Stomach (tissue), 9 donors: ENCODE data around the gene PKIG. TPM values are rescaled to one million over a fixed set of nuclear protein-coding genes. Genes with fewer than 3 reads are reported as not detected.

Experiments used
- DNase-seq, 2 donors: peaks; one replicate each; pipeline versions ENCODE4 v3.0.0 to v3.0.0-alpha.2; 2013 to 2019
- H3K27ac ChIP-seq, 5 donors: fragments of 200-600 bp in 4 of 5; sonication (generic) in 4 of 5; one replicate each; pipeline ENCODE4 v1.5.1; 2013 to 2019; ENCODE audit warnings: mild to moderate bottlenecking in 1 of 5, moderate library complexity in 1 of 5
- H3K27me3 ChIP-seq, 3 donors: fragments of 200-600 bp; sonication (generic); one replicate each; pipeline ENCODE4 v1.5.1; 2017 to 2019; ENCODE audit warnings: mixed run types in 1 of 3
- H3K36me3 ChIP-seq, 4 donors: fragments of 200-600 bp; sonication (generic); 1 replicate in 3 of 4; 2 replicates in 1 of 4; pipeline ENCODE4 v1.5.1; 2016 to 2019
- H3K4me1 ChIP-seq, 4 donors: fragments of 200-600 bp; sonication (generic); one replicate each; pipeline ENCODE4 v1.5.1; 2016 to 2019
- H3K4me3 ChIP-seq, 4 donors: fragments of 200-600 bp; sonication (generic) in 3 of 4; one replicate each; pipeline ENCODE4 v1.5.1; 2016 to 2019; ENCODE audit warnings: mild to moderate bottlenecking in 1 of 4
- H3K9me3 ChIP-seq, 4 donors: fragments of 200-600 bp; sonication (generic); one replicate each; pipeline ENCODE4 v1.5.1; 2016 to 2019
- EP300 ChIP-seq: sonication (generic); formaldehyde crosslinking; IDR thresholded peaks from one replicate; pipeline ENCODE4 v1.6.1; 2017; ENCODE audit warnings: antibody characterized with exemption
- POLR2A ChIP-seq, 4 donors: fragments of 450-650 bp; IDR thresholded peaks; one replicate each; pipeline ENCODE4 v1.6.1; 2016; ENCODE audit warnings: antibody characterized with exemption in 4 of 4, control low read depth in 2 of 4, mild to moderate bottlenecking in 1 of 4, moderate library complexity in 1 of 4
- POLR2AphosphoS5 ChIP-seq, 3 donors: sonication (generic); formaldehyde crosslinking; IDR thresholded peaks; one replicate each; pipeline ENCODE4 v1.6.1; 2016; ENCODE audit warnings: antibody characterized with exemption in 3 of 3
- WGBS, 5 donors: extraction: QIAGEN DNeasy Blood & Tissue Kit in 3 of 5; methylation state at CpG; one replicate each; pipeline versions ENCODE4 v1.1.5 to v1.1.7; 2013 to 2018; 5-methylcytosine and 5-hydroxymethylcytosine counted together
- intact Hi-C: fragments of 100-400 bp; cut with DNase I; formaldehyde crosslinking; loops from one replicate; pipeline ENCODE4 v1.15.1; 2023; ENCODE audit warnings: low total_unique reads
- polyA plus RNA-seq, 3 donors: library from polyadenylated mRNA; stranded (reverse); fragments of 200-250 nt; gene quantifications; one replicate each; pipeline ENCODE4 v1.2.3, GENCODE V29; 2013
- total RNA-seq, 5 donors: library from RNA; depleted of rRNA; stranded (reverse); fragments of >200 nt; gene quantifications; one replicate each; pipeline versions ENCODE4 v1.1.0 to v1.2.3, GENCODE V29; 2014 to 2016
- TF ChIP-seq, protein P1 (sequence below), 7 experiments: fragments of 450-650 bp in 4 of 7; fragments of 200-600 bp in 3 of 7; sonication (generic) in 3 of 7; IDR thresholded peaks; one replicate each; pipeline ENCODE4 v1.5.1; 2016 to 2019; ENCODE audit warnings: antibody characterized with exemption in 7 of 7, control low read depth in 2 of 7, mild to moderate bottlenecking in 1 of 7
- donor health status: healthy with polysubstance abuse.
- donor health status: Bipolar disorder and iron deficiency.
- donor health status: healthy.

Gene PKIG
- total and polyA plus RNA-seq, 8 donors: 17.4 to 124 (median 56.4) TPM

DNA sequence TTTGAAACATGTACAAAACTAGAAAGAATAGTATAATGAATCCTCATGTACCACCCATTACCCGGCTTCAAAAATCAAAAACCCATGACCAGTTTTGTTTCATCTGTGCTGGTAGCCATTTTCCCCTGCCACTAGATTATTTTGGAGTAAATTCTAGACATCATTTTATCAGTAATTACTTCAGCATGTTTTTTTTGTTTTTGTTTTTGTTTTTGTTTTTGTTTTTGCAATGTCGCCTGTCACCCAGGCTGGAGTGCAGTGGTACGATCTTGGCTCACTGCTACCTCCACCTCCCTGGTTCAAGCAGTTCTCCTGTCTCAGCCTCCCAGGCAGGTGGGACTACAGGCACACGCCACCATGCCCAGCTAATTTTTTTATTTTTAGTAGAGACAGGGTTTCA is 8.0 kb upstream of the PKIG start:
- 95 to 98% (median 97%) methylated on average over 4 of the region's 4 CpGs for WGBS, 5 donors
- no peaks in the 10 kb centered on the region for H3K36me3 ChIP-seq
- H3K4me3 ChIP-seq: no peak overlapping the region
- H3K27ac ChIP-seq: peak overlapping the region in 2 of 5 donors; percentile 29 to 83
- intact Hi-C loops: no loop called here
- no peaks in the 10 kb centered on the region for H3K27me3 ChIP-seq
- no peak for DNase-seq
- no peaks in the 10 kb centered on the region for H3K9me3 ChIP-seq
- TF ChIP-seq EP300: no peak
- TF ChIP-seq POLR2A (IDR thresholded peaks at IDR 0.05): no peak
- no peak for TF ChIP-seq POLR2AphosphoS5 (IDR thresholded peaks at IDR 0.05)
- TF ChIP-seq, protein P1, sequence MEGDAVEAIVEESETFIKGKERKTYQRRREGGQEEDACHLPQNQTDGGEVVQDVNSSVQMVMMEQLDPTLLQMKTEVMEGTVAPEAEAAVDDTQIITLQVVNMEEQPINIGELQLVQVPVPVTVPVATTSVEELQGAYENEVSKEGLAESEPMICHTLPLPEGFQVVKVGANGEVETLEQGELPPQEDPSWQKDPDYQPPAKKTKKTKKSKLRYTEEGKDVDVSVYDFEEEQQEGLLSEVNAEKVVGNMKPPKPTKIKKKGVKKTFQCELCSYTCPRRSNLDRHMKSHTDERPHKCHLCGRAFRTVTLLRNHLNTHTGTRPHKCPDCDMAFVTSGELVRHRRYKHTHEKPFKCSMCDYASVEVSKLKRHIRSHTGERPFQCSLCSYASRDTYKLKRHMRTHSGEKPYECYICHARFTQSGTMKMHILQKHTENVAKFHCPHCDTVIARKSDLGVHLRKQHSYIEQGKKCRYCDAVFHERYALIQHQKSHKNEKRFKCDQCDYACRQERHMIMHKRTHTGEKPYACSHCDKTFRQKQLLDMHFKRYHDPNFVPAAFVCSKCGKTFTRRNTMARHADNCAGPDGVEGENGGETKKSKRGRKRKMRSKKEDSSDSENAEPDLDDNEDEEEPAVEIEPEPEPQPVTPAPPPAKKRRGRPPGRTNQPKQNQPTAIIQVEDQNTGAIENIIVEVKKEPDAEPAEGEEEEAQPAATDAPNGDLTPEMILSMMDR (IDR thresholded peaks at IDR 0.05): no peak
- peaks cover 0 to 57% (median 22%) of the 10 kb centered on the region in 4 donors for H3K4me1 ChIP-seq

DNA sequence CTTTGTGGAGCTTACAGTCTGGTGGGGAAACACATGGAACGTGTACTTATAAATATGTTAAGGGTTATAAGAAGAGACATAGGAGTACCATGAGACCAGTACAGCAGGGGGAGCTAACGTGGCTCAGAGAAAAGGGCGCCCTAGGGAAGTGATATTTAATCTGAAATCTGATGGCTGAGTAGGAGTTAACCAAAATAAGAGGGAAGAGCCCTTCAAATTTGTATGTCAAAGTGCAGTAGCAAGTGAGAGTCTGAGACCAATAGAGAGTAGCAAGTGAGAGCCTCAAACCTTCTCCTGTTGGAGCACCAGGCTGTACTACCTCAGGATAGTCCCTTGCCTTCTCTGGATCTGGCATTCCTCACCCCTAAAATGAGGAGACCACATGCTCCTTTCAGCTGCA is 6.1 kb upstream of the PKIG start:
- Histone ChIP-seq H3K4me1 (peaks cover 0 to 75% (median 30%) of the 10 kb centered on the region in 4 donors), H3K36me3 (no peaks in the 10 kb centered on the region), H3K27me3 (no peaks in the 10 kb centered on the region), H3K4me3 (no peak overlapping the region), H3K9me3 (no peaks in the 10 kb centered on the region), H3K27ac (peak overlapping the region in 4 of 5 donors; percentile 15 to 67 (median 40))
- DNase-seq: peak in 1 of 2 donors; percentile 48
- 35 to 53% (median 37%) methylated on average over 3 of the region's 3 CpGs for WGBS, 5 donors
- no peak for TF ChIP-seq POLR2AphosphoS5 (IDR thresholded peaks at IDR 0.05)
- TF ChIP-seq POLR2A (IDR thresholded peaks at IDR 0.05): no peak
- no peak for TF ChIP-seq EP300
- TF ChIP-seq, protein P1 (IDR thresholded peaks at IDR 0.05): no peak
- intact Hi-C loops: no loop called here

- H3K4me3 ChIP-seq: no peak overlapping the region
- TF ChIP-seq EP300: no peak
- TF ChIP-seq POLR2AphosphoS5 (IDR thresholded peaks at IDR 0.05): no peak
- no peak for TF ChIP-seq POLR2A (IDR thresholded peaks at IDR 0.05)
- TF ChIP-seq, protein P1 (IDR thresholded peaks at IDR 0.05): no peak
- H3K27me3 ChIP-seq: no peaks in the 10 kb centered on the region
- DNase-seq: no peak
- intact Hi-C loops: no loop called here
- peak overlapping the region in 3 of 5 donors; percentile 81 to 87 (median 86) for H3K27ac ChIP-seq
- H3K9me3 ChIP-seq: no peaks in the 10 kb centered on the region
- WGBS, 5 donors: 66 to 80% (median 73%) methylated on average over 8 of the region's 8 CpGs
- peaks cover 0 to 54% (median 31%) of the 10 kb centered on the region in 4 donors for H3K4me1 ChIP-seq
- H3K36me3 ChIP-seq: no peaks in the 10 kb centered on the region
These were observed 2.9 kb upstream of the PKIG start for GRCh38 chr20:44579313-44580081.

DNA sequence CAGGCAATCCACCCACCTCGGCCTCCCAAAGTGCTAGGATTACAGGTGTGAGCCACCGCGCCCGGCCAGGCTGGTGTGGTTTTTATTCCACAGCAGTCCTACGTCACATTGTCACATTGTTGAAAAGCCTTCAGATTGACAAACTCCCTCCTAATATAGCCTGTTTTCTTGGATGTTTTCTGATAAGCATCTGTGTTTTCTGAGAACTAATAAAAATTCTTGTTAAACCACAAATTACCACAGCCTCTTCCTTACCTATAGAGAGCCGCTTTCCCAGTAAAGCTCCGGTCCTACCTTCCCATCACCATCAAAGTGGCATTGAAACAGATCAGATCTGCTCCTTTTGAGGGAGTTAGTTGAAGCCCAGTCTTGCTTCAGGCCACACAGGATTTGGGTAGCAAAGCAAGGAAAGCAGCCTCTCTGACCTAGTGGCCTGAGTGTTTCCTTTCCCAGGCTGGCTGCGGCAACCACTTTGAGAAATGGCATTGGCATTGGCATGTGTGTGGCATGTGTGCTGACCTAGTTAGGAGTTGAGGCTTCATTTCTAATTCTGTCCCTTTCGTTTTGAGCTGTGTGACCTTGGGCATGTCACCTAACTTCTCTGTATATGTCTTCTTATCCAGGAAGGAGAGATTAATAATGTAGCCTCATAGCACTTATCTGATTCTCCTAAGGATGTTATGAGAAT is 1.7 kb upstream of the PKIG start:
- peak overlapping the region in 4 of 5 donors; percentile 74 to 87 (median 84) for H3K27ac ChIP-seq
- DNase-seq: no peak
- H3K4me3 ChIP-seq: no peak overlapping the region
- peaks cover 6 to 54% (median 33%) of the 10 kb centered on the region in 4 donors for H3K4me1 ChIP-seq
- intact Hi-C loops: no loop called here
- no peaks in the 10 kb centered on the region for H3K9me3 ChIP-seq
- 77 to 88% (median 81%) methylated on average over 9 of the region's 9 CpGs for WGBS, 5 donors
- H3K36me3 ChIP-seq: no peaks in the 10 kb centered on the region
- TF ChIP-seq, protein P1 (IDR thresholded peaks at IDR 0.05): no peak
- TF ChIP-seq EP300 (no peak), POLR2AphosphoS5 (IDR thresholded peaks at IDR 0.05) (no peak), POLR2A (IDR thresholded peaks at IDR 0.05) (no peak)
- H3K27me3 ChIP-seq: no peaks in the 10 kb centered on the region
